Fibroblast of skin of left quadriceps (primary cell): ENCODE data around the gene OR2Z1.

ENCODE experiments used
- DNase-seq, 2 experiments: peaks; one replicate each; pipeline ENCODE4 v3.0.0-alpha.2; 2013; ENCODE audit warnings: low read depth in 2 of 2

The OR2Z1 gene, protein sequence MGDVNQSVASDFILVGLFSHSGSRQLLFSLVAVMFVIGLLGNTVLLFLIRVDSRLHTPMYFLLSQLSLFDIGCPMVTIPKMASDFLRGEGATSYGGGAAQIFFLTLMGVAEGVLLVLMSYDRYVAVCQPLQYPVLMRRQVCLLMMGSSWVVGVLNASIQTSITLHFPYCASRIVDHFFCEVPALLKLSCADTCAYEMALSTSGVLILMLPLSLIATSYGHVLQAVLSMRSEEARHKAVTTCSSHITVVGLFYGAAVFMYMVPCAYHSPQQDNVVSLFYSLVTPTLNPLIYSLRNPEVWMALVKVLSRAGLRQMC

DNA sequence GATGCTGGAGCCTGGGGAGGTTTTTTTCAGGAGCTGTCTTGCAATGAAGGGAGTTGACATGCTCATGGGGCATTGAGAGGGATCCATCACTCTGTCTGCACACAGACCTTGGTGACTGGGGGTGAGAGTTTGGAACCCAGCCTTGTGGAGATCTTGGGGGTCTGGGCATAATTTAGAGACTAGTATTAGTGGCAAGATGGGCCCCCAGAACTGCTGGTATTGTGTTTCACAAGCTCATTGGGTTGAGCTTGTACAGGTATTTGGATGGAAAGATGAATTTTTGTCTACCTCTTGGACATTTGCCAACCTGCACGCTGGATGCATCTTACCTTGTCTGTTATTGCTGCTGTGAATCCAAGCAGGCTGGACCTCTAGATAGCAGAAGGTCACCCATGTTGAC lies at the start of gene OR2Z1:
Gene OR2Z1, plus strand, starts transcription at position 301 of the 400 bp plus-strand sequence. CDS start 9,395 bp downstream, outside the sequence.
- DNase-seq = no peak

DNA sequence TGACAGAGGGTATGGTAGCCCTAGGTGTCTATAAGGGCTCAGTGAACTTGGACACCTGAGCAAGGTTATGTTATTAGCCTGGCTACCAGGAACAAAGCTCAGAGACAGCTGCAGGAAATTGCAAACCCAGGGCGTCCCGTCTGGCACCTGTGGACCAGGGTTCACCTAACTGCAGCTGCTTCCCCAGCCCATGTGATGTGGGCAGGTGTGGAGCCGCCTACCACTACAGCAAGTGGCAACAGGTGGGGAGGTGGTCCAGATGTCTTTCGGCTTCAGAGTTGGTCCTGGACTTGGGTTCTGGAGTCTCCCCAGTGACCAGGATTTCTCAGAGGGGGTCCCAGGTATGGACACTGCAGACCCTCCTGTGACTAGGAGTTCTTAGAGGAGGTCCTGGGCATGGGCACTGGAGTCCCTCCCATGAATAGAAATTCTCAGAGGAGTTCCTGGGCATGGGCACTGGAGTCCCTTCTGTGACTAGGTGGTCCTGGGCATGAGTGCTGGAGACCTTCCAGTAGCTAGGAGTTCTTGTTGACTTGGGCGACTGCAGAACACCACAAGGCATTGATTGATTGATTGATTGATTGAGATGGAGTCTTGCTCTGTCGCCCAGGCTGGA lies 48.0 kb upstream of the OR2Z1 start:
- no peak for DNase-seq

DNA sequence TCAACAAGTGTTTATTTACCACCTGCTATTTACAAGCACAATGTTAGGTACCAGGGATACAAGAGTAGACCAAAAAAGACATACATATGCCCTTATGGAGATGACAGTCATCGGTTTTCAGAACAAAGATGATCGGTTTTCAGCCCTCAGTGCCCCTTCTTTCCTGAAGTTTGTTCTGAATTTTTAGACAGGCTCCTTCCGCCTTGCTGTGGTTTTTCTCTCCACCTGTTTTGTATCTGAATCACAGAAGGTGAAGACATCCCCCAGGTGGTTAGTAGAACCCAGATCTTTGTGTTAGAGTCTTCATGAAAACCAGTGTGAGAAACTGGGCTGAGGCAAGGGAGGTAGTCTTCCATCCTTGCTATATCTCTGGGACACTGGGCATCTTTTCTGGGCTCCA lies 46.4 kb upstream of the OR2Z1 start:
- no peak for DNase-seq

DNA sequence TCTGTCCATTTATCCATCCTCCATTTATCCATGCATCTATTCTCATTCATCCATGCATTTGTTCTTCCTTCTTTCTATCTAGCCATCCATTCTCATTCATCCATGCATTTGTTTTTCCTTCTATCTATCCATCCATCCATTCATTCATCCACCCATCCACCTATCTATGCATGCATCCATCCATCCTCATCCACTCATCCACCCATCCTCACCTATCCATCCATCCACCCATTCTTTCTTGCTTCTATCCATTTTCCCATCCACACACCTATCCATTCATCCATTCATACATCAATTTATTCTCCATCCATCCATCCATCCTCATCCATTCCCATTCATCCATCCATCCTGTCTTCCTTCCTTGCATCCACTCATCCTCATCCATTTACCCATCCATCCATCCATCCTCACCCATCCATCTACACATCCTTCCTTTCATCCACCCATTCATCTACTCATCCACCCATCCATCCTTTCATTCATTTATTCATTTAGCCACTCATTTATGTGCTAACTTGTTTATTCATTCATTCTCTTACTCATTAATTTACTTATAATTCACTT lies 43.1 kb upstream of the OR2Z1 start:
- no peak for DNase-seq

DNA sequence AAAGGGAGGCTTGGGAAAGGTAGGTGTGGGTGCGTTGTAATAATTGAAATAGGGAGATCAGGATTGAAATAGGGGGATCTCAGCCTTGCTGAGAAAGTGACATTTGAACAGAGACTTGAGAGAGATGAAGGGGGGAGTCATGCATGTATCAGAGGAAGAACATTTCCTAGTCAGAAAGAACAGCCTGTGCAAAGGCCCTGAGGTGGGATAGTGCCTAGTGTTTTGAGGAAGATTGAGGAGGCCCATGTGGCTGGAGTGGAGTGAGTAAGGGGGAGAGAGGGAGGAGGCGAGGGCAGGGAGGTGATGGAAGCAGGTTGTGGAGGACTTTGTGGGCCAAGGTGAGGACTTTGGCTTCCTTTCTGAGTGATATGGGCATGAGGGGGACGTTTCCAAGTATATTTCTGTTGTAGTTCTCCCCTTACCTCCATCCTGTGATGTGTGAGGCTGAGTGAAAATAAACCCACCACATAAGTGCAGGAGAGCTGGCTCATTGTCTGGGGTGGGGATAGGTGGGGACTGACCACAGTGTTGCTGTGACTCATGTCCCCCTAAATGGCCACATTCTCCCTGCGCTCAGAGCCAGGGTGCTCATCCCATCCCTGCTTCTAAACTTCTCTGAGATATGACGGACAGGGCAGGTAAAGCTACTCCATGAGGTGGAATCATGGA lies 40.6 kb upstream of the OR2Z1 start:
- DNase-seq = no peak

DNA sequence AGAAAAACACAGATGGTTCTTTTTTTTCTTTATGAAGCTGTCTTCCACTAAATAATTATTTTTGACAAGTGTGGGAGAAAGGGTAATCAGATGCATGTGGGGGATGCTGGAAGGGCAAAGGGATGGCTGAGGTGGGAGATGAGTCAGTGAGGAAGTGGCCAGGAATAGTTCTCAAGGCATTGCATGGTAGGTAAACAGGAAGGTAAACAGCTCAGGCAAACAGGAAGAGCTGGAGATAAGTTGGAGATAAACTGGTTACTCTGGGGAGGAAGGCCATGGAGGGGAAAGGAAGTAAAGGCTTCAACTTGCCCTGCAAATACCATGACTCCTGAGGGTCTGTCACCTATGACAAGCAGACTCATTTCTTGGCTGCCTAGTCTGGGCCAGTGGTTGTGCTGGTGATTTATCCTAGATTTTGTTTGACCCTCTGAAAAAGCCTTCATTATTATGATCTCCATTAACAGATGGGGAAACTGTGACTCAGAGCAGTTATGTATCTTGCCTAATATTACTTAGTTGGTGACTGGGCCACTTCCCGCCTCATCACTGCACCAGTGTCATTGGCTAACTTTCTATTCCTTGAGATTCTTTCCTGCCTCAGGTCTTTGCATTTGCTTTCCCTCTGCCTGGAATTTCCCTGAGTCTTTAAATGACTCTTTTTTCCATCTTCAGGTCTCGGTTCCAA lies 39.9 kb upstream of the OR2Z1 start:
- DNase-seq = no peak

DNA sequence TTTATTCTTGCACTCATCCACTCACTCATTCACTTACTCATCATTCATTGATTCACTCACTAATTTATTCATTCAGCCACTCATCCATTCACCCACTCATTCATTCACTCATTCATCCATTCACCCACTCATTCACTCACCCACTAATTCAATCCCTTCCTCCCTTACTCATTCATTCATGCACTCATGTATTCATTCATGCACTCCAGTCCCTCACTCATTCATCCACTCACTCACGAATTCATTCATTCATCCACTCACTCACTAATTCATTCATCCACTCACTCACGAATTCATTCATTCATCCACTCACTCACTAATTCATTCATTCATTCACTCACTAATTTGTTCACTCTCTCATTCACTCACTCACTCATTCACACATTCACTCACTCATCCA lies 39.0 kb upstream of the OR2Z1 start:
- no peak for DNase-seq

DNA sequence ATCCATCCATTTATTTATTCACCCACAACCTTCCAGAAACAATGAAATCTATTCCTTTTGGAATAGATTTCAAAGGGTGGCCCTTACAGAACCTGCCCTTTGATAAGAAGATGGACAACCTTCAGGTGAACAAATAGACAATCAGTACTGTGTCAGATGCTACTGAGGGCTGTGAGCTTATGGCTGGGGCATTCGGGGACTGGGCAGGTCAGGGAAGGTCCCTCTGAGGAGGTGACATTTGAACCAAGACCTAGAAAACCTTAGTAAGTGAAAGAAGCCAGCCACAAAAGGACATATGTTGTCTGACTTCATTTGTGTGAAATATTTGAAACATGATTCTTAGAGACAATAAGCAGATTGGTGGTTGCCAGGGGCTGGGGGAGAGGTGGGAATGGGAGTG lies 38.5 kb upstream of the OR2Z1 start:
- no peak for DNase-seq

DNA sequence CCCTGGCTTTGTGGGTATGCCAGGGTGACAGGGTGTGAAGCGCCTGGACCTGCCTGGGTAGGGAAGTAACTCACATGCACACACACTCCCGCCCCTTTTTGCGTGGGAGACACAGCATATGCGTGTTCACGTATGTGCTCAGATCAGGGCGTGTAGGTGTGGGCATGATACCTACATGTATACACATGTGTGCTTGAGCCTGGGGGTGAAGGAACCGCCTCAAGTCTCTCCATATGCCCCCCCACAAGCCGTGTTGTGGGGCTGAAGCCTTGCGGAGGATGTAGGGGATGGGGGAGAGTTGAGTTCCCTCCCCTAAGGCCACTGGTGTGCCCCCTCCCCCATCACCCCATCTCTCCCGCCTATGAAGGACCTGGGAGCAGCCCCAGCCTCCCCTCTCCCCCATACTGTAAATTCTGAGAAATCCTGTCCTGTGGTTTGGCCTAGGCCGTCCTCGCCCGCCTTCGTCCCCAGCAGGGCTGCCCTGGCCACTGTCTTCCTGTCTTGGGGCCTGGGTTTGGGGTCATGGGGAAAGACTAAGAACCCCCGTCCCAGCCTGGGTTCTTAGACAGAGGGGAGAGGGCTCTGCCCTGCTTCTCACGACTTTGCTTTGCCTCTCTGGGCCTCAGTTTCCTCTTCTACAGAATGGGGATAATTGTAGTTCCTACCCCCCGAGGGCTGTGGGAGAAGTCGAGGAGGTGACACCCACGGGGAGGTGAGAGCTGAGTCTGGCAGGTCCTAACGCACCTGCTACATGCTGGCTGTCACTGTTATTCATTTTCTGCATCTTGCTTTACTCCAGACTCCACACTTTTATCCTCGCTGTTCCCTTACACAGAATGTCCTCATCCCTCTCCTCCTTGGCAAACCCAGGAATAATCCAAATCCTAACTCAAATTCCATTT lies 37.2 kb upstream of the OR2Z1 start:
- DNase-seq = no peak

DNA sequence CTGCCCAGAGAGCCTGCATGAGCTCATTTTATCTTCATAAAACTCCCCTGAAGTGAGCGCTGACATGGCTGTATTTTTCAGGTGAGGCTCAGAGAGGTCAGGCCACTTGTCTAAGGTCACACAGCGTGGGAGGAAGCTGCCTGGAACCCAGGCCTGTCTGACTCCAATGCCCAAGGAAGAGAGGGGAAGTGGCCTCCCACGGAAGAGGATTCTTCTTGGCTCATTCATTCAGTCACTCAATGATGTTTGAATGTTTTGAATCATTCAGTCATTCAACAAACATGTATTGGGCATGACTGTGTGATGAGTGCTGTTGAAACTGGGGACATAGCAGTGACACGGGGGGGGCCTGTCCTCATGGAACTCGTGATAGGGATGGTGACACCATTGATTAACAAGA lies 34.9 kb upstream of the OR2Z1 start:
- no peak for DNase-seq

DNA sequence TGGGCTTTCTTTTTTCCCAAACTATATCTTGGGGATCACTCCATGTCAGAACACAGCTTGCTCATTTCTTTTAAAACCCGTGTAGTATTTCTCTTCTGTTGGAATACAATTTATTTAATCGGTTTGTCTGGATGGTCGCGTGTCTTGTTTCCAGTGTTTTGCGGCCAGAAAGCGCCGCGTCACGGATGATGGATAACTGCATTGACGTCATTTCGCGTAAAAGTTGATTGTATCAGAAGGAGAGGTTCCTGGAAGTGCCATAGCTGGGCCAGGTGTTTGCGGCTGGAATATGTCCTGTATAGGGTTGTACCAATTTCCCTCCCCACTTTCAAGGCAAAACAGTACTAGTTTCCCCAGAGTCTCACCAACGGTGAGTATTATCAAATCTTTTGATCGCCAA lies 32.5 kb upstream of the OR2Z1 start:
- DNase-seq = no peak

DNA sequence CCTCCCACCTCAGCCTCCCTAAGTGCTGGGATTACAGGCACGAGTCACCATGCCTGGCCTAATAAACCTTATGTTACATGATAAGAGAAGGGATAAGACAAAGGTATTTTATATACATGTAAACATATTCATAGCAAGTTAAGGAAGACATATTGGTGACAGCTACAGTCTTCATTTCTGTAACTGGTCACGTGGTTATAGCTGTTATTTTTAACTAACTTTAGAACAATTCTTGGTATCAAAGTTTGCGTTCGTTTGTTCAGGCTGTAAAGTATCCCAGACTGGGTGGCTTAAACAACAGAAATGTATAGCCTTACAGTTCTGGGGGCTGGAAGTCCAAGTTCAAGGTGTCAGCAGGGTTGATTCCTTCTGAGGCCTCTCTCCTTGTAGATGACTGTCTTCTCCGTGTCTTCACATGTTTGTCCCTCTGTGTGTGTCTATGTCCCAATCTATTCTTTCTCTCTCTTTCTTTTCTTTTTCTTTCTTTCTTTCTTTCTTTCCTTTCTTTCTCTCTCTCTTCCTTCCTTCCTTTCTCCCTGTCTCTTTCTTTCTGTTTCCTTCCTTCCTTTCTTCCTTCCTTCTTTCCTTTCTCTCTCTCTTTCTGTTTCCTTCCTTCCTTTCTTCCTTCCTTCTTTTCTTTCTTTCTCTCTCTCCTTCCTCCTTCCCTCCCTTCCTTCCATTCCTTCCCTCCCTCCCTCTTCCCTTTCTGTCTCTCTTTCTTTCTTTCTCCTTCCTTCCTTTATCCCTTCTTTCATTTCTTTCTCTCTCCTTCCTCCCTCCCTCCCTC lies 30.5 kb upstream of the OR2Z1 start:
- DNase-seq = no peak

DNA sequence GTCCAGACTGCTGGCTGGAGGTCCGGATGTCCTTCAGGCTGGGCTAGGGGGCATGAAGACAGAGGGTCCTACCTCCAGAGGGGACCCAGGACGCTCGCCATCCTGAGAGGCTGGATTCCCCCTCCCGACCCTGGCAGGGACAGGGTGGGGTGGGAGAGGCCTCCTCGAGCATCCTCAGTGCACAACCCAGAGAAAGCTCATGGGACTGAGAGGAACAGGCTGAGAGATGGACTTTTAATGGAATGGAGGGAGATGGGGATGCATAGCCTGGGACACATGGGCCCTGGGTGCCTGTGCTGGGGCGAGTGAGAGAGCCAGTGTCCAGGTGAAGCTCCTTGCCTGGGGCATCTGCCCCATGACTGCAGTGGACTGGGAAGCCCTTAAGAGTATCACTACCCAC lies 25.9 kb upstream of the OR2Z1 start:
- DNase-seq = no peak

DNA sequence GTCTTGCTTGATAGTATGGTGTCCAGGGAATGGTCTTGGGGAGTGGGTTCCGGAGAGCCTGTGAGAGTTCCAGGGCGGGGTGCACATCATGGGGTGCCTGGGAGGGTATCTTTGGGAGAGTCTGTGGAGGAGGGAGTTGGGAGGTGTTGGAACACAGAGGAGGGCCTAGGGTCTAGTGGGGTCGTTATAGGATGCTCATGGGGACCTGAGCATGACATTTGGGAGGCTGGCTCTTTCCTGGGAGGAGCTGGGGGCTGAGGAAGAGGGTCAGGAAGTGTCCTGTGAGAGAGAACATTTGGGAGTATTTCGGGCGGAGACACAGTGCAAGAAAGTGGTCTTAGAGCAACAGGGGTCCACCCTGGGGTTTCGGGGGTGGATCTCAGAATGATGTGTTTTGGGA lies 25.5 kb upstream of the OR2Z1 start:
- no peak for DNase-seq

DNA sequence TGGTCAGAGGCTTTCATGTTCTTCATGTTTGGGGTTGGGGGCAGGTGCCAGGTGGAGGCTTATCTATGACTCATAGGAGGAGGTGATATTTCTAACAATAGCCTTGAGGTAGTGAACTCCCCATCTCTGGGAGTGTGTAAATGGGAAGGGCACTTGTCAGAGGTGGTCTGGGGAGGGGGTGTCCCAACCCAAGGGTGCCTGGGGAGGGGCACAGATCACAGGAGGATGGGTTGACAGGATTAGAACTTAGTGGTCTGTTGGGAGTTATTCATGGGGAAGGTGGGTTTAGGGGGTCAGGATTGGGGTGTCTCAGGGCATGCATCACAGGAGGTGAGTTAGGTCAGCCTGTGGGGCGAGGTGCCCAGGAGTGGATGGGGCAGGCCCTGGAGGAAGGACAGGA lies 24.4 kb upstream of the OR2Z1 start:
- no peak for DNase-seq

DNA sequence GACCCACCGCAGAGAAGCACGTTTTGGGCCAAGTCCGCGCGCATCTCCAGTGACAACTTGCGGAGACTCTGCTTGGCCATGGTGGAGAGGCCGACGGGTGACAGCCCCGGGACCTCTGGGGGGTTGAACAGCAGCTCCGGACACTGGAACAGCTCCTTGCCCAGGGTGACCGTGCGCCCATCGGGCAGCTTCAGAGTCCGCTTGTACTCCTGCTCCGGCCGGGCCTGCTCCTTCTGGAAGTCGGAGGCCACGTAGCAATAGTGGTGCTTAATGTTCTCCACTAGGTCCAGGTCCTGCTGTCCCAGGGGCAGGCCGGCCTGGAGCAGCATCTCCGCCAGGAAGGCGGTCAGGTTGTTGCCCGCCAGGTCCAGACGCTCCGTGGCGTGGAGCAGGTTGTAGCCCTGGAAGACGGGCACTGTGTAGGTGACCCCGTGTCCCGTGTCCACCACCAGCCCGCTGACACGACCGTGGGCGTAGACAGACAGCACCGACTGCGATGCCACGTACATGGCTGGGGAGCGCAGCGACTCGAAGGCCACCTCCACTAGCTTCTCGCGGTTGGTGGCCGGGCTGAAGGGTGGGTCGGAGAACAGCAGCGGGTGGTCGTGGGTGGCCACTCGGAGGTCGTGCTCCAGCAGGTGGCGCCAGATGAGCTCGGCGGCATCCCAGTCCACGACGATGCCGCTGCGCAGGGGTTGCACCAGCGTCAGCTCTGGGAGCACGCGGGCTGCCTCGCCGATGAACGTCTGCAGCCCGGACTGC lies 23.6 kb upstream of the OR2Z1 start:
- DNase-seq = no peak

DNA sequence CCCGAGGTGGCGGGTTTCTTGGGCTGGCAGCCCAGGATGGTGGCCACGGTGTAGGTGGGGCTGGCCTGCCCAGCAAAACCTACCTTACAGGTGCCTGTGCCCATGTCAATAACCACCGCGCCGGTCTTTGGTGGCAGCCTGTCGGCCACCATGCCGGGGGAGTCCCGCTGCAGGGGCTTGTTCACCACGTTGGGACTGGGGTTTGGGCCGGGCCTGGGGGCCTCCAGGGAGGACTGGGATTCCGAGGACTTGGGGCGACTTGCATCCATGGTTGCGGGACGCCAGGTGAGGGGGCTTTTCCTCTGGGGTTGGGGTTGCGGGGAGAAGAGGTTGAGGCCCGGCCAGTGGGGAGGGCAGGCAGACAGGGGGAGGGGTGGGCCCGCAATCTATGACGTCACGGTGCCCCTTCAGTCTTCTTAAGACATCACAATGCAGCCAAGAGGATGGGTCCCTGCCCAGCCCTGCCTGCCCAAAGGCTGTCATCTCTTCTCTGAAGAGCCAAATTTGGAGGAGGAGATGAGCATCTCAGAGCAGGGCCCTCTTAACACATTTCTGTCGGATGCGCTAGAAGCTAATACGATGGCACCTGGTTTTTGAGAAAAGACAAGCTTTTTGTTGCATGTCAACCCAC lies 22.9 kb upstream of the OR2Z1 start, which contains the start of gene ACTL9:
Gene ACTL9, minus strand, starts transcription at position 363 of the 631 bp plus-strand sequence. Its CDS starts 94 bp downstream, at position 269.
- DNase-seq = no peak

DNA sequence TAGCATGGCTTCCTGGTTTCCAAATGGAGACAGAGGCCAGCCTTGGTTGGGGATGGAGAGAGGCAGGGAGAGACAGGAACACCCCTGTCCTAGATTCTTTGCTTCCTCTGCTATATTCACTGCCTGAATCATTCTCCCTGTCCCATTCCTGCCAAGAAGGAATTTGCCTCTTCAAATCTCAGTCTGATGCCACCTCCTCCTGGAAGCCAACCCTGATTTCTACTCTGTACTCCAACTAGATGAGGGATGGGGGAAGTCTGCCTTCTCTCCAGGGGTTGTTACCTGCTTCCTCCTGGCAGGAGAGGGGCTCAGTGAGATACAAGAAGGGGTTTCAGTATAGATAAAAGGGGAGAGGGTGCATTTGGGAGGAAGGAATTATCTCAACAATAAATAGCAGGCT lies 21.5 kb upstream of the OR2Z1 start:
- DNase-seq = no peak

DNA sequence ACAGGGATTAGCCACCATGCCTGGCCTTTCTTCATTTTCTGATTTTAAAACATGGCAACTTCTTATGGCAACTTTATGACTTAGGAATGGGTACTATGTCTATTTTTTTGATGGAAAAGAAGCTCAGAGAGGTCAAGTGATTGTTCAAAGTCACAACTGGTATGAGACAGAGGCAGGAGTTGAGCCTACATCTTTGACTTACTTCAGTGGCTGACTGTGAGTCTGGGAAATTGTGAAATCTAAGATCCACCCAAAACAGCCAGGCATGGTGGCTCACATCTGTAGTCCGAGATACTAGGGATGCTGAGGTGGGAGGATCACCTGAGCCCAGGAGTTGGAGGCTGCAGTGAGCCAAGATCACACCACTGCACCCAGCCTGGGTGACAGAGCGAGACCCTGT lies 20.5 kb upstream of the OR2Z1 start:
- DNase-seq = no peak
